WTC11 (cell line): ENCODE data around the gene FOXP1. TPM values are rescaled to one million over a fixed set of nuclear protein-coding genes. Genes with fewer than 3 reads are reported as not detected.

Source experiments
- ATAC-seq: fragments of 200-7000 bp; cut with Tn5 transposase; 2 replicates; pipeline ENCODE4 v1.10.0; 2021; ENCODE audit warnings: mild to moderate bottlenecking, moderate library complexity
- CTCF ChIA-PET: fragments of 300-600 bp; sonication (Branson Sonifier 250); formaldehyde crosslinking; loops from one replicate; lab custom pipeline; 2021; ENCODE audit warnings: antibody characterized with exemption; lab: Charles Lee
- POLR2A ChIA-PET: fragments of 350-600 bp; sonication (Branson Sonifier 250); formaldehyde crosslinking; loops from one replicate; lab custom pipeline; 2021; ENCODE audit warnings: antibody characterized with exemption; lab: Charles Lee
- DNase-seq: peaks from one replicate; pipeline ENCODE4 v3.0.0; 2021; ENCODE audit warnings: low spot score
- H3K27ac Mint-ChIP-seq: 2 replicates; pipeline ENCODE4 v1.8.0; 2021; ENCODE audit warnings: mixed read lengths
- H3K27me3 Mint-ChIP-seq: 2 replicates; pipeline ENCODE4 v1.8.0; 2021; ENCODE audit warnings: low read depth, mild to moderate bottlenecking, moderate library complexity, mixed read lengths
- H3K36me3 Mint-ChIP-seq: 2 replicates; pipeline ENCODE4 v1.8.0; 2021; ENCODE audit warnings: mixed read lengths
- H3K4me1 Mint-ChIP-seq: 2 replicates; pipeline ENCODE4 v1.8.0; 2022; ENCODE audit warnings: mixed read lengths
- H3K4me3 Mint-ChIP-seq: 2 replicates; pipeline ENCODE4 v1.8.0; 2021; ENCODE audit warnings: mild to moderate bottlenecking, moderate library complexity, mixed read lengths
- H3K9me3 Mint-ChIP-seq: 2 replicates; pipeline ENCODE4 v1.8.0; 2021; ENCODE audit warnings: mixed read lengths
- ARID4B ChIP-seq: sonication (generic); formaldehyde crosslinking; IDR thresholded peaks from 2 replicates; pipeline ENCODE4 v1.8.0; 2023; ENCODE audit warnings: missing genetic modification reagents, mild to moderate bottlenecking, borderline replicate concordance
- ATF1 ChIP-seq: sonication (generic); formaldehyde crosslinking; IDR thresholded peaks from 2 replicates; pipeline ENCODE4 v1.8.1; 2023; ENCODE audit warnings: mild to moderate bottlenecking, moderate library complexity, missing genetic modification reagents
- CBFB ChIP-seq: sonication (generic); formaldehyde crosslinking; IDR thresholded peaks from 2 replicates; pipeline ENCODE4 v1.8.1; 2022; ENCODE audit warnings: mild to moderate bottlenecking, low read depth, missing genetic modification reagents
- FOXP1 ChIP-seq: sonication (generic); formaldehyde crosslinking; IDR thresholded peaks from 2 replicates; pipeline ENCODE4 v1.8.0; 2022; ENCODE audit warnings: missing genetic modification reagents, mild to moderate bottlenecking, moderate library complexity, borderline replicate concordance
- HMGA2 ChIP-seq: fragments of 250-450 bp; sonication (Bioruptor Pico); IDR thresholded peaks from 2 replicates; pipeline ENCODE4 v1.4.0; 2021; ENCODE audit warnings: mild to moderate bottlenecking, moderate library complexity
- JUN ChIP-seq: sonication (generic); formaldehyde crosslinking; IDR thresholded peaks from 2 replicates; pipeline ENCODE4 v1.8.0; 2023; ENCODE audit warnings: mild to moderate bottlenecking, missing genetic modification reagents
- MXD4 ChIP-seq: fragments of 250-450 bp; sonication (Bioruptor Pico); IDR thresholded peaks from 2 replicates; pipeline ENCODE4 v1.8.0; 2021; ENCODE audit warnings: mild to moderate bottlenecking, moderate library complexity, borderline replicate concordance
- NFE2L1 ChIP-seq: sonication (generic); formaldehyde crosslinking; IDR thresholded peaks from 2 replicates; pipeline ENCODE4 v1.8.1; 2023; ENCODE audit warnings: missing genetic modification reagents
- NFYB ChIP-seq: sonication (generic); formaldehyde crosslinking; conservative IDR thresholded peaks from 2 replicates; pipeline ENCODE4 v1.8.0; 2022; ENCODE audit warnings: low read depth, missing genetic modification reagents
- PRDM15 ChIP-seq: sonication (generic); formaldehyde crosslinking; IDR thresholded peaks from 2 replicates; pipeline ENCODE4 v1.8.0; 2022; ENCODE audit warnings: missing genetic modification reagents
- PREB ChIP-seq: sonication (generic); formaldehyde crosslinking; IDR thresholded peaks from 2 replicates; pipeline ENCODE4 v1.8.1; 2022; ENCODE audit warnings: mild to moderate bottlenecking, missing genetic modification reagents, moderate library complexity, borderline replicate concordance
- PRRX2 ChIP-seq: fragments of 250-450 bp; sonication (Bioruptor Pico); IDR thresholded peaks from 2 replicates; pipeline ENCODE4 v1.8.0; 2021; ENCODE audit warnings: mild to moderate bottlenecking
- TEAD1 ChIP-seq: sonication (generic); formaldehyde crosslinking; IDR thresholded peaks from 2 replicates; pipeline ENCODE4 v1.8.0; 2022; ENCODE audit warnings: mild to moderate bottlenecking, missing genetic modification reagents
- USF1 ChIP-seq: sonication (generic); formaldehyde crosslinking; IDR thresholded peaks from 2 replicates; pipeline ENCODE4 v1.8.0; 2022; ENCODE audit warnings: mild to moderate bottlenecking, missing genetic modification reagents
- ZNF416 ChIP-seq: fragments of 250-450 bp; sonication (Bioruptor Pico); IDR thresholded peaks from 2 replicates; pipeline ENCODE4 v1.9.0; 2021; ENCODE audit warnings: mild to moderate bottlenecking, inconsistent platforms
- ZNF512 ChIP-seq: sonication (generic); formaldehyde crosslinking; IDR thresholded peaks from 2 replicates; pipeline ENCODE4 v1.8.1; 2022; ENCODE audit warnings: missing genetic modification reagents, borderline replicate concordance
- total RNA-seq: library from RNA; stranded (reverse); gene quantifications from 3 replicates; pipeline ENCODE4 v1.2.3, GENCODE V29; 2021
- TF ChIP-seq, protein P1 (sequence below): sonication (generic); formaldehyde crosslinking; IDR thresholded peaks from 2 replicates; pipeline ENCODE4 v1.8.1; 2022; ENCODE audit warnings: low read depth, missing genetic modification reagents, borderline replicate concordance

FOXP1 gene
- total RNA-seq, 1 experiment from 2014 or later = 25.8 TPM

- no peak for TF ChIP-seq USF1
- TF ChIP-seq FOXP1 (CRISPR knock-in tag) = no peak
Observed at GRCh38 chr3:71406972-71407810, 176.3 kb downstream of the FOXP1 start (continued).

DNA sequence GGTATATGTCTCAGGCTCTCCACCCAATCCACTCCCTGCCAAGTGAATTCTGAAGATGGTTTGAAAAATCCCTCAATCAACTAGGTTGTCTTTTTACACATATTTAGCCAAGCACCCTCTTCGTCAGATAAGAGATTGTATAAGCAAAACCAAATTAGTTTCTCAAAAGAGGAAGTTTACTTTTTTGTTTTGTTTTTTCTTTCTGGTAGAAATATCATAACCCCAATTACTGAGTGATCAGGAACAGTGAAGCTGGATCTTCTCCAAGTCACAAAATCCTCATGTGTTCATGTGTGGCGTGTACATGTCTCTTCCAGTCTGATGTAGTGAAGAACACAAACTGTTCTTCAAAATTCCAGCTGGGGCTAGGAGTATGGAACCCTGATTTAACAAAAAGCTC, 180.6 kb downstream of the FOXP1 start:
- H3K4me3 Mint-ChIP-seq = no peak overlapping the region
- no peaks in the 10 kb centered on the region for H3K36me3 Mint-ChIP-seq
- ATAC-seq (no peak), DNase-seq (no peak)
- H3K4me1 Mint-ChIP-seq = peaks cover 23% of the 10 kb centered on the region
- no peaks in the 10 kb centered on the region for H3K27me3 Mint-ChIP-seq
- ChIA-PET POLR2A (no interaction called here), CTCF (no interaction called here)
- H3K9me3 Mint-ChIP-seq = no peaks in the 10 kb centered on the region
- TF ChIP-seq NFE2L1 (CRISPR knock-in tag) = no peak
- no peak for TF ChIP-seq NFYB (CRISPR knock-in tag)
- TF ChIP-seq PREB (CRISPR knock-in tag) = no peak
- no peak for TF ChIP-seq ZNF416
- TF ChIP-seq, protein P1, sequence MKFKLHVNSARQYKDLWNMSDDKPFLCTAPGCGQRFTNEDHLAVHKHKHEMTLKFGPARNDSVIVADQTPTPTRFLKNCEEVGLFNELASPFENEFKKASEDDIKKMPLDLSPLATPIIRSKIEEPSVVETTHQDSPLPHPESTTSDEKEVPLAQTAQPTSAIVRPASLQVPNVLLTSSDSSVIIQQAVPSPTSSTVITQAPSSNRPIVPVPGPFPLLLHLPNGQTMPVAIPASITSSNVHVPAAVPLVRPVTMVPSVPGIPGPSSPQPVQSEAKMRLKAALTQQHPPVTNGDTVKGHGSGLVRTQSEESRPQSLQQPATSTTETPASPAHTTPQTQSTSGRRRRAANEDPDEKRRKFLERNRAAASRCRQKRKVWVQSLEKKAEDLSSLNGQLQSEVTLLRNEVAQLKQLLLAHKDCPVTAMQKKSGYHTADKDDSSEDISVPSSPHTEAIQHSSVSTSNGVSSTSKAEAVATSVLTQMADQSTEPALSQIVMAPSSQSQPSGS = no peak
- TF ChIP-seq JUN = no peak
- TF ChIP-seq ARID4B (CRISPR knock-in tag) = no peak
- TF ChIP-seq MXD4 (CRISPR knock-in tag) = no peak
- TF ChIP-seq FOXP1 (CRISPR knock-in tag) = no peak
- no peak for TF ChIP-seq ZNF512 (CRISPR knock-in tag)
- no peak for TF ChIP-seq PRDM15 (CRISPR knock-in tag)
- TF ChIP-seq CBFB = no peak
- no peak for TF ChIP-seq ATF1 (CRISPR knock-in tag)
- TF ChIP-seq TEAD1 (CRISPR knock-in tag) = no peak
- no peak for TF ChIP-seq HMGA2 (CRISPR knock-in tag)
- no peak for TF ChIP-seq PRRX2 (CRISPR knock-in tag)
- peak overlapping the region; percentile 62; the same call in 1 of the 2 replicates for H3K27ac Mint-ChIP-seq
